Liver (tissue), 3 donors: ENCODE data around the gene CKMT2.

Source experiments
- ATF3 ChIP-seq: IDR thresholded peaks from 2 replicates; pipeline ENCODE4 v1.6.1; 2016; ENCODE audit warnings: antibody characterized with exemption
- CTCF ChIP-seq: fragments of 150-350 bp; IDR thresholded peaks from 2 replicates; pipeline ENCODE4 v1.5.1; 2017; ENCODE audit warnings: improper control_type of control experiment, low read depth, low read length; ENCODE audit not compliant: missing input control
- GABPA ChIP-seq, 2 donors: IDR thresholded peaks in 1 of 2; conservative IDR thresholded peaks in 1 of 2; 2 replicates each; pipeline ENCODE4 v1.6.1; 2016; ENCODE audit warnings: antibody characterized with exemption in 2 of 2, mild to moderate bottlenecking in 1 of 2, moderate library complexity in 1 of 2
- HNF4G ChIP-seq: IDR thresholded peaks from 2 replicates; pipeline ENCODE4 v1.6.1; 2016; ENCODE audit warnings: antibody characterized with exemption
- JUND ChIP-seq, 2 donors: IDR thresholded peaks; 2 replicates each; pipeline ENCODE4 v1.6.1; 2016; ENCODE audit warnings: antibody characterized with exemption in 2 of 2
- MAX ChIP-seq: IDR thresholded peaks from 2 replicates; pipeline ENCODE4 v1.6.1; 2016; ENCODE audit warnings: antibody characterized with exemption
- RAD21 ChIP-seq, 2 donors: IDR thresholded peaks; 2 replicates each; pipeline ENCODE4 v1.6.1; 2016; ENCODE audit warnings: antibody characterized with exemption in 2 of 2, mild to moderate bottlenecking in 2 of 2
- REST ChIP-seq: IDR thresholded peaks from 2 replicates; pipeline ENCODE4 v1.6.1; 2016; ENCODE audit warnings: antibody characterized with exemption, mild to moderate bottlenecking
- SP1 ChIP-seq: IDR thresholded peaks from 2 replicates; pipeline ENCODE4 v1.6.1; 2018; ENCODE audit warnings: antibody characterized with exemption, mild to moderate bottlenecking
- TAF1 ChIP-seq: conservative IDR thresholded peaks from 2 replicates; pipeline ENCODE4 v1.6.1; 2016; ENCODE audit warnings: antibody characterized with exemption, mild to moderate bottlenecking
- YY1 ChIP-seq: IDR thresholded peaks from 2 replicates; pipeline ENCODE4 v1.6.1; 2016; ENCODE audit warnings: antibody characterized with exemption, mild to moderate bottlenecking
- ZBTB33 ChIP-seq: IDR thresholded peaks from 2 replicates; pipeline ENCODE4 v1.6.1; 2016; ENCODE audit warnings: antibody characterized with exemption
- donor health status: healthy.
- donor health status: healthy.

GRCh38 chr5:81230416-81230815 is 2.7 kb upstream of the CKMT2 start:
- TF ChIP-seq RAD21 (IDR thresholded peaks at IDR 0.05), result no peak
- TF ChIP-seq MAX, result no peak
- no peak for TF ChIP-seq CTCF
- TF ChIP-seq YY1, result no peak
- TF ChIP-seq ZBTB33, result no peak
- TF ChIP-seq HNF4G, result no peak
- no peak for TF ChIP-seq GABPA (IDR thresholded peaks at IDR 0.05 in 1 of 2, conservative IDR thresholded peaks at IDR 0.05 in 1 of 2)
- TF ChIP-seq REST, result no peak
- TF ChIP-seq TAF1, result no peak
- TF ChIP-seq SP1, result no peak
- no peak for TF ChIP-seq JUND (IDR thresholded peaks at IDR 0.05)
- TF ChIP-seq ATF3, result no peak
